K562 (cell line): Measurements from ENCODE around the gene ITGAE. TPM values are rescaled to one million over a fixed set of nuclear protein-coding genes. Genes with fewer than 3 reads are reported as not detected.

Source experiments
- ARID3B ChIP-seq: fragments of 250-450 bp; sonication (Bioruptor Pico); IDR thresholded peaks from 2 replicates; pipeline ENCODE4 v1.4.0; 2020; ENCODE audit warnings: borderline replicate concordance
- CC2D1A ChIP-seq: fragments of 450-650 bp; IDR thresholded peaks from 2 replicates; pipeline ENCODE4 v1.6.1; 2017; ENCODE audit warnings: mild to moderate bottlenecking
- CHAMP1 ChIP-seq: fragments of 450-650 bp; IDR thresholded peaks from 2 replicates; pipeline ENCODE4 v1.6.1; 2016; ENCODE audit warnings: mild to moderate bottlenecking
- E2F5 ChIP-seq: sonication (generic); formaldehyde crosslinking; IDR thresholded peaks from 2 replicates; pipeline ENCODE4 v1.8.0; 2022; ENCODE audit warnings: mild to moderate bottlenecking, missing genetic modification reagents
- FOS ChIP-seq: IDR thresholded peaks from 3 replicates; pipeline ENCODE4 v1.6.1; 2011; ENCODE audit not compliant: insufficient read length; ENCODE audit errors: extremely low read depth
- HDAC8 ChIP-seq: fragments of 450-650 bp; IDR thresholded peaks from 2 replicates; pipeline ENCODE4 v1.6.1; 2016; ENCODE audit warnings: mild to moderate bottlenecking, missing genetic modification characterization, moderate library complexity, missing compliant biosample characterization
- MYBL2 ChIP-seq, 2 experiments: fragments of 450-650 bp in 1 of 2; sonication (generic) in 1 of 2; formaldehyde crosslinking in 1 of 2; IDR thresholded peaks; 2 replicates each; pipeline versions ENCODE4 v1.6.1 to v1.8.1; 2017 to 2022; ENCODE audit warnings: borderline replicate concordance in 1 of 2, inconsistent platforms in 1 of 2, low read depth in 1 of 2, mild to moderate bottlenecking in 1 of 2, missing genetic modification reagents in 1 of 2, moderate library complexity in 1 of 2
- NONO ChIP-seq, 2 experiments: fragments of 200-400 bp in 1 of 2; fragments of 450-650 bp in 1 of 2; formaldehyde crosslinking in 1 of 2; IDR thresholded peaks; 2 replicates each; pipeline ENCODE4 v1.6.1; 2017; ENCODE audit warnings: low read depth in 2 of 2, mild to moderate bottlenecking in 2 of 2, moderate library complexity in 2 of 2, low read length in 1 of 2
- PTRF ChIP-seq: fragments of 450-650 bp; IDR thresholded peaks from 2 replicates; pipeline ENCODE4 v1.6.1; 2016; ENCODE audit warnings: mild to moderate bottlenecking, missing genetic modification characterization, missing compliant biosample characterization
- RBM22 ChIP-seq: fragments of 200-400 bp; formaldehyde crosslinking; IDR thresholded peaks from 2 replicates; pipeline ENCODE4 v1.6.1; 2018; ENCODE audit warnings: low read length, low read depth; ENCODE audit not compliant: poor library complexity, severe bottlenecking
- RREB1 ChIP-seq: fragments of 250-450 bp; sonication (Bioruptor Pico); IDR thresholded peaks from 2 replicates; pipeline ENCODE4 v1.4.0; 2020
- TCF15 ChIP-seq: fragments of 250-450 bp; sonication (Bioruptor Pico); IDR thresholded peaks from 2 replicates; pipeline ENCODE4 v1.8.0; 2022; ENCODE audit warnings: moderate library complexity, mild to moderate bottlenecking, inconsistent platforms
- ZNF24 ChIP-seq: fragments of 450-650 bp; IDR thresholded peaks from 2 replicates; pipeline ENCODE4 v1.6.1; 2016
- polyA plus RNA-seq, 8 experiments: library from polyadenylated mRNA; depleted of rRNA in 4 of 8; stranded (reverse) in 5 of 8; unstranded in 3 of 8; fragments of >200 nt; fragmentation: Nextera tagmentation in 2 of 8; fragmentation: Illumina TruSeq in 1 of 8; extraction: Ambion mirVana in 2 of 8; extraction: Trizol in 1 of 8; gene quantifications; 2 replicates each; pipeline versions ENCODE4 v1.2.1 to v1.2.3, GENCODE V29; 2011 to 2014; ENCODE audit warnings: inconsistent platforms in 1 of 8, missing spikeins in 1 of 8
- total RNA-seq, 7 experiments: library from RNA; depleted of rRNA in 6 of 7; stranded (reverse); fragments of >200 nt in 6 of 7; fragmentation: Illumina TruSeq in 2 of 7; extraction: Trizol in 2 of 7; gene quantifications; 2 replicates each; pipeline versions ENCODE4 v1.2.1 to v1.2.3, GENCODE V29; 2011 to 2021; ENCODE audit warnings: low replicate concordance in 1 of 7

The ITGAE gene
- total and polyA plus RNA-seq, 9 of the 15 experiments (the other 6 are each of a cell fraction or from before 2014, with no cell fraction given), result 14.8 to 160 (median 27.0) TPM

- TF ChIP-seq CHAMP1 (no peak; the same call in 1 of the 2 replicates), RBM22 (no peak), FOS (no peak), ARID3B (CRISPR knock-in tag) (no peak), MYBL2 (IDR thresholded peaks at IDR 0.05; ENCODE audit: low read depth) (peak; percentile 92), MYBL2 (CRISPR knock-in tag; IDR thresholded peaks at IDR 0.05; ENCODE audit: borderline replicate concordance) (peak; percentile 94; the same call in 1 of the 2 replicates), E2F5 (CRISPR knock-in tag) (no peak), ZNF24 (no peak), PTRF (tag) (no peak), TCF15 (CRISPR knock-in tag) (no peak), NONO (IDR thresholded peaks at IDR 0.05; ENCODE audit: low read depth in 2 of 2, low read length in 1 of 2) (peak in 1 of 2 experiments; percentile 50; a peak in 1 of 4 replicates), CC2D1A (peak; percentile 58), RREB1 (no peak), HDAC8 (no peak)
These were observed 77.2 kb downstream of the ITGAE start, which contains the start of gene HASPIN (continued) for GRCh38 chr17:3723556-3724377.
